C4-2B (cell line): ENCODE measurements around the gene FBXO31.

ENCODE experiments used
- ZFX ChIP-seq: fragments of 450-650 bp; IDR thresholded peaks from 2 replicates; pipeline ENCODE4 v1.6.1; 2017
- TF ChIP-seq, protein P1 (sequence below): fragments of 450-650 bp; conservative IDR thresholded peaks from 2 replicates; pipeline ENCODE4 v1.5.1; 2017; ENCODE audit warnings: mild to moderate bottlenecking

GRCh38 chr16:87363771-87364455 lies 19.7 kb downstream of the FBXO31 start:
- TF ChIP-seq, protein P1, sequence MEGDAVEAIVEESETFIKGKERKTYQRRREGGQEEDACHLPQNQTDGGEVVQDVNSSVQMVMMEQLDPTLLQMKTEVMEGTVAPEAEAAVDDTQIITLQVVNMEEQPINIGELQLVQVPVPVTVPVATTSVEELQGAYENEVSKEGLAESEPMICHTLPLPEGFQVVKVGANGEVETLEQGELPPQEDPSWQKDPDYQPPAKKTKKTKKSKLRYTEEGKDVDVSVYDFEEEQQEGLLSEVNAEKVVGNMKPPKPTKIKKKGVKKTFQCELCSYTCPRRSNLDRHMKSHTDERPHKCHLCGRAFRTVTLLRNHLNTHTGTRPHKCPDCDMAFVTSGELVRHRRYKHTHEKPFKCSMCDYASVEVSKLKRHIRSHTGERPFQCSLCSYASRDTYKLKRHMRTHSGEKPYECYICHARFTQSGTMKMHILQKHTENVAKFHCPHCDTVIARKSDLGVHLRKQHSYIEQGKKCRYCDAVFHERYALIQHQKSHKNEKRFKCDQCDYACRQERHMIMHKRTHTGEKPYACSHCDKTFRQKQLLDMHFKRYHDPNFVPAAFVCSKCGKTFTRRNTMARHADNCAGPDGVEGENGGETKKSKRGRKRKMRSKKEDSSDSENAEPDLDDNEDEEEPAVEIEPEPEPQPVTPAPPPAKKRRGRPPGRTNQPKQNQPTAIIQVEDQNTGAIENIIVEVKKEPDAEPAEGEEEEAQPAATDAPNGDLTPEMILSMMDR = no peak
- no peak for TF ChIP-seq ZFX
